PC-3 (cell line): Measurements from ENCODE around the gene CDK5RAP2. TPM values are rescaled to one million over a fixed set of nuclear protein-coding genes. Genes with fewer than 3 reads are reported as not detected.
"Not testable (repeated sequence)": the region's sequence is repeated elsewhere in the genome, so short reads cannot be mapped to it uniquely, and the experiment has no call there.

ENCODE experiments used
- ATAC-seq: fragments of 200-7000 bp; cut with Tn5 transposase; 2 replicates; pipeline ENCODE4 v1.9.1; 2020; ENCODE audit warnings: mild to moderate bottlenecking, moderate library complexity
- BruUV-seq: library from RNA; stranded (reverse); fragments of 400-500 nt; replicated peaks from 2 replicates; lab custom pipeline; 2021; lab: Mats Ljungman, UMichigan
- CTCF ChIA-PET: fragments of 300-600 bp; sonication (Branson Sonifier 250); formaldehyde crosslinking; loops from one replicate; lab custom pipeline; 2022; ENCODE audit warnings: antibody characterized with exemption; lab: Charles Lee
- POLR2A ChIA-PET: fragments of 300-600 bp; sonication (Branson Sonifier 250); formaldehyde crosslinking; loops from one replicate; lab custom pipeline; 2022; ENCODE audit warnings: antibody characterized with exemption; ENCODE audit not compliant: unreplicated experiment; lab: Charles Lee
- DNase-seq: peaks from one replicate; pipeline ENCODE4 v3.0.0-alpha.2; 2015
- H2AFZ ChIP-seq: fragments of 300-600 bp; sonication (generic); 2 replicates; pipeline ENCODE4 v1.6.0; 2016; ENCODE audit warnings: antibody characterized with exemption, low read length
- H3F3A ChIP-seq: fragments of 300-600 bp; sonication (generic); one replicate; pipeline ENCODE4 v1.6.0; 2017; ENCODE audit warnings: antibody characterized with exemption, low read length, control low read depth, mild to moderate bottlenecking; ENCODE audit not compliant: unreplicated experiment
- H3K27ac ChIP-seq: fragments of 300-600 bp; sonication (generic); 2 replicates; pipeline ENCODE4 v1.5.1; 2016; ENCODE audit warnings: mild to moderate bottlenecking, low read length
- H3K27me3 ChIP-seq: fragments of 300-600 bp; sonication (generic); 2 replicates; pipeline ENCODE4 v1.6.1; 2016; ENCODE audit warnings: low read length, mixed read lengths
- H3K36me3 ChIP-seq: fragments of 300-600 bp; sonication (generic); 2 replicates; pipeline ENCODE4 v1.6.1; 2016; ENCODE audit warnings: low read depth, mixed run types, low read length, mixed read lengths
- H3K4me1 ChIP-seq: fragments of 300-600 bp; sonication (generic); 2 replicates; pipeline ENCODE4 v1.5.1; 2016; ENCODE audit warnings: low read length; ENCODE audit not compliant: insufficient read depth
- H3K4me2 ChIP-seq: fragments of 300-600 bp; sonication (generic); 2 replicates; pipeline ENCODE4 v1.6.0; 2016; ENCODE audit warnings: low read length
- H3K4me3 ChIP-seq: fragments of 300-600 bp; sonication (generic); 2 replicates; pipeline ENCODE4 v1.5.1; 2016; ENCODE audit warnings: mild to moderate bottlenecking, low read length, mixed read lengths
- H3K79me2 ChIP-seq: fragments of 300-600 bp; sonication (generic); 2 replicates; pipeline ENCODE4 v1.6.1; 2017; ENCODE audit warnings: low read length, mixed read lengths
- H3K9ac ChIP-seq: fragments of 300-600 bp; sonication (generic); 2 replicates; pipeline ENCODE4 v1.6.0; 2016; ENCODE audit warnings: mild to moderate bottlenecking, low read length
- H3K9me2 ChIP-seq: fragments of 300-600 bp; sonication (generic); replicated peaks from 2 replicates; pipeline ENCODE4 v1.6.1; 2016; ENCODE audit warnings: mixed run types, low read length, mixed read lengths
- H3K9me3 ChIP-seq: fragments of 300-600 bp; sonication (generic); 2 replicates; pipeline ENCODE4 v1.6.1; 2016; ENCODE audit warnings: low read length, mixed read lengths
- H4K20me1 ChIP-seq: fragments of 300-600 bp; sonication (generic); 2 replicates; pipeline ENCODE4 v1.6.1; 2016; ENCODE audit warnings: low read length, mixed read lengths
- EZH2 ChIP-seq: fragments of 300-600 bp; sonication (generic); IDR thresholded peaks from one replicate; pipeline ENCODE4 v1.6.1; 2017; ENCODE audit warnings: antibody characterized with exemption, mild to moderate bottlenecking, low read length; ENCODE audit not compliant: unreplicated experiment
- EZH2phosphoT487 ChIP-seq: fragments of 300-600 bp; sonication (generic); IDR thresholded peaks from 2 replicates; pipeline ENCODE4 v1.6.1; 2018; ENCODE audit warnings: mild to moderate bottlenecking, antibody characterized with exemption, low read length, borderline replicate concordance
- intact Hi-C: fragments of 100-400 bp; cut with micrococcal nuclease; formaldehyde crosslinking; loops from 2 replicates; pipeline ENCODE4 v1.9.0; 2023
- total RNA-seq: library from RNA; depleted of rRNA; stranded (reverse); fragments of >200 nt; gene quantifications from 2 replicates; pipeline ENCODE4 v1.2.3, GENCODE V29; 2014
- TF ChIP-seq, protein P1 (sequence below): fragments of 300-600 bp; sonication (generic); conservative IDR thresholded peaks from 2 replicates; pipeline ENCODE4 v1.5.1; 2017; ENCODE audit warnings: antibody characterized with exemption, low read depth, mild to moderate bottlenecking, low read length

The CDK5RAP2 gene
- total RNA-seq, 1 experiment from 2014 or later, result 37.4 TPM

DNA sequence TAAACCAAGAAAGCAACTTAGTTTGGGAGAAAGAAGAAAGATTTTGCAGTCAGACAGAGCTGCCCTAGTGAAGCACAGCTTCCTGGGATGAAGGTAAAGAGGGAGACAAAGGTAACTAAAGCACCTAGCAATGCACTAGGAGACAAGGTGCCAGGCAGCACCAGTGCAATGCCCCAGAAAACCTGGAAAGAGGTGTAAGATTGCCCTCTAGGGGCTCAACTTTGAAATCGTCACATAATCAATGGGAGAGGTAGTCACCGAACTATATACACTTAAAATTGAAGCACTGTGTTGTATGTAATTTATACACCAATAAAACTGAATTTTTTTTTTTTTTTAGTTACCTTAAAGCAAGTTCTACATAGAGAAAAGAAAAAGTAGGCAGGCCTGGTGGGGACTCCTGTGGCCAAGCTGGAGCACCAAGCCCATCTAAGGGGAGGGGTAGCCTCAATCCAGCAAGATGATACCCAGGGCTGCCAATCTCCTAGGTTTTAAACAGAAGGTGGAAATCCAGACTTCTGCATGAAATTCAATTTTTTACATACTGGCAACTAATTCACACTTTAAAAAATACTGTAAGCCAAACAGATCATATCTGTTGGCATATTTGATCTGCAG is 48.2 kb downstream of the CDK5RAP2 start:
- TF ChIP-seq EZH2, result no peak
- TF ChIP-seq EZH2phosphoT487, result no peak
- TF ChIP-seq, protein P1, sequence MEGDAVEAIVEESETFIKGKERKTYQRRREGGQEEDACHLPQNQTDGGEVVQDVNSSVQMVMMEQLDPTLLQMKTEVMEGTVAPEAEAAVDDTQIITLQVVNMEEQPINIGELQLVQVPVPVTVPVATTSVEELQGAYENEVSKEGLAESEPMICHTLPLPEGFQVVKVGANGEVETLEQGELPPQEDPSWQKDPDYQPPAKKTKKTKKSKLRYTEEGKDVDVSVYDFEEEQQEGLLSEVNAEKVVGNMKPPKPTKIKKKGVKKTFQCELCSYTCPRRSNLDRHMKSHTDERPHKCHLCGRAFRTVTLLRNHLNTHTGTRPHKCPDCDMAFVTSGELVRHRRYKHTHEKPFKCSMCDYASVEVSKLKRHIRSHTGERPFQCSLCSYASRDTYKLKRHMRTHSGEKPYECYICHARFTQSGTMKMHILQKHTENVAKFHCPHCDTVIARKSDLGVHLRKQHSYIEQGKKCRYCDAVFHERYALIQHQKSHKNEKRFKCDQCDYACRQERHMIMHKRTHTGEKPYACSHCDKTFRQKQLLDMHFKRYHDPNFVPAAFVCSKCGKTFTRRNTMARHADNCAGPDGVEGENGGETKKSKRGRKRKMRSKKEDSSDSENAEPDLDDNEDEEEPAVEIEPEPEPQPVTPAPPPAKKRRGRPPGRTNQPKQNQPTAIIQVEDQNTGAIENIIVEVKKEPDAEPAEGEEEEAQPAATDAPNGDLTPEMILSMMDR, result peak; percentile 60
- Histone ChIP-seq H3F3A (no peaks in the 10 kb centered on the region), H3K4me2 (peak overlapping the region; percentile 32; the same call in 1 of the 2 replicates), H2AFZ (no peak overlapping the region), H3K36me3 (peaks cover 34% of the 10 kb centered on the region), H3K9me2 (no peaks in the 10 kb centered on the region), H3K4me3 (no peak overlapping the region), H3K79me2 (no peaks in the 10 kb centered on the region), H4K20me1 (no peaks in the 10 kb centered on the region), H3K27ac (peak overlapping the region; percentile 66), H3K27me3 (no peaks in the 10 kb centered on the region), H3K9me3 (no peaks in the 10 kb centered on the region), H3K4me1 (peaks cover 15% of the 10 kb centered on the region), H3K9ac (no peak overlapping the region)
- ChIA-PET POLR2A (interaction anchor here (0.5 kb wide), 1 partner anchor 44 kb away, joined by 3 read pairs; no protein-coding TSS in a partner anchor), CTCF (no interaction called here)
- DNase-seq (peak; percentile 59), ATAC-seq (peak; percentile 59)
- BruUV-seq, result TSS peak; percentile 27
- intact Hi-C loops, result no loop called here

DNA sequence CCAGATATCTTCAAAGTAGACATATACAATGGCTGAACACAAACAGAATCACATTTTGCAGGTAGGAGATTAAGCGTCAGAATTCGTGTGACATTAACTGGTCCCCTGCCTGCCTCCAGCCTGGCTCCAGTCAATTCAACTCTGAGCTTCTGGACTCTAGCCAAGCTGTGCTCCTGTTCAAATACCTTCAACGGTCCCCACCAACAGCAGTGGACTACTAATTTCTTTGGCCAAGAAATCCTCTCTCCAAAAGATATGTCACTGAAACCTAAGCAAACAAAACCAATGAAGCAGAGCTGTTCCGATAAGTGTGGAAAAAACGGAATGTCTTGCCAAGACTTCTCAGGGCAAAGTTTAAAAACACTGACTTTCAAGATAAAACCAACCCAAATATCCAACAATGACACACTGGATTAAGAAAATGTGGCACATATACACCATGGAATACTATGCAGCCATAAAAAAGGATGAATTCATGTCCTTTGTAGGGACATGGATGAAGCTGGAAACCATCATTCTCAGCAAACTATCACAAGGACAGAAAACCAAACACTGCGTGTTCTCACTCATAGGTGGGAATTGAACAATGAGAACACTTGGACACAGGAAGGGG is 49.6 kb downstream of the CDK5RAP2 start:
- BruUV-seq, H3K4me2 ChIP-seq, H3F3A ChIP-seq, H3K4me3 ChIP-seq, H3K27ac ChIP-seq, ATAC-seq, H3K9me2 ChIP-seq, DNase-seq, H3K27me3 ChIP-seq, H3K9me3 ChIP-seq, H3K79me2 ChIP-seq, H4K20me1 ChIP-seq, H2AFZ ChIP-seq, H3K9ac ChIP-seq, intact Hi-C loops, POLR2A ChIA-PET, CTCF ChIA-PET: not testable (repeated sequence)
- H3K4me1 ChIP-seq, result peaks cover 15% of the 10 kb centered on the region
- H3K36me3 ChIP-seq, result peaks cover 24% of the 10 kb centered on the region

DNA sequence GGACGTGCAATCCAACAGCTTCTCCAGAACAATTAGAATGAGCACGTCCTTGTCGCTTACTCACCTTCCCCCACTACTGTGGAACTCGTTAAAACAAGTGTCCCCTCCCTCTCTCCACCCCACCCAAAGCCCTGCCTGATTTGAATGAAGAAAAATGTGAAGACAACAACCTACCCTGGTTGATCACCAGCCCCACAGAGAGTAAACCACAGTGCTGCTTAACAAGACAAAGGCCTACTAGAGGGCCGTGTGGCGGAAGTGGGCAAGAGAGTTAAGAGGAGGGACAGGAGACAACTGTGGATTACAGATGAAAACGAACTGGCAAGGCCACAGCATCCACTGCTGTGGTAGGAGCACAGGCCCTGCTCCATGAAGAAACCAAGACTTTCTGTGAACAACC is 51.1 kb downstream of the CDK5RAP2 start:
- no peaks in the 10 kb centered on the region for H3K9me2 ChIP-seq
- BruUV-seq, result no TSS peak
- intact Hi-C loops, result no loop called here
- no peak for TF ChIP-seq EZH2
- no peak for TF ChIP-seq EZH2phosphoT487
- TF ChIP-seq, protein P1, result no peak
- H3K9ac ChIP-seq, result no peak overlapping the region
- H4K20me1 ChIP-seq, result no peaks in the 10 kb centered on the region
- POLR2A ChIA-PET, result no interaction called here
- H2AFZ ChIP-seq, result no peak overlapping the region
- H3K27ac ChIP-seq, result no peak overlapping the region
- no peak for ATAC-seq
- H3F3A ChIP-seq, result no peaks in the 10 kb centered on the region
- no peaks in the 10 kb centered on the region for H3K9me3 ChIP-seq
- no peak overlapping the region for H3K4me2 ChIP-seq
- no peaks in the 10 kb centered on the region for H3K27me3 ChIP-seq
- peaks cover 25% of the 10 kb centered on the region for H3K36me3 ChIP-seq
- CTCF ChIA-PET, result no interaction called here
- no peak for DNase-seq
- H3K4me3 ChIP-seq, result no peak overlapping the region
- H3K4me1 ChIP-seq, result peaks cover 15% of the 10 kb centered on the region
- H3K79me2 ChIP-seq, result no peaks in the 10 kb centered on the region
